ENCODE data around the gene S100A12.

S100A12 gene

DNA sequence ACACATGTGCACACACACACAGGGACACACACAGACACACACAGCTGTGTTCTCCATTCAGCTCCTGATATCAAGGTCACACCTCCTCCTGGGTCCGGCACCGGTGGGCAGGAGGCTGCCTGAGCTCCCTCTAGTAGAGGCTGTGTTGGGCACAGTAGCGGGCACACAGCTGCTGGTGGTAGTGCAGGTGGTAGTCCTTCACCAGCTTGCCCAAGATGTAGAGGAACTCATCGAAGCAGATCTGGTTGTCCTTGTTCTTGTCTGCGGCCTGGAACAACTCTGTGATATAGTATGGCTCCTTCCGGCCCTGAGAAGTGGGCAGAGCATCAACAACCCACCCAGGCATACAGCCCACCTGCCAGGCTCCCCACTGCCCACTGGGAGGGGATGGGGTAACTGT lies 21.0 kb upstream of the S100A12 start:
- no peak for DNase-seq

DNA sequence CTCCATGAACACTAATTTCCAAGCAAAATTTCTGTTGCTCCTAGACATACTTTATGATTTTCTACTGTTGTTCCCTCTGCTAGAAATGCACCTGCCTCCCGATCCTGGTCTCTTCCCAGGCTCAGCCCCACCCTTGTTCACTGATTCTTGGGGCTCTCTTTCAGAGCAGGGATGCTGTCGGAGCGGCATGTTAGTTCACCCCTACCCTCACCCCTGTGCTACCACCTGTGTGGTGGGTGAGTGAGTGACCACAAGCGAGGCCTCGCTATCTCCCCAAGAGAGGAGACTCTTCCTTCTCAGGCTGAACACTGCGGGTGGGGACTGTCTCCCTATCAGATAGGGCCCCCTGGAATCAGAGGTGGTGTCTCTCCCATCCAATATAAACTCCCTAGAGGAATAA lies 20.4 kb upstream of the S100A12 start:
- DNase-seq, result no peak

DNA sequence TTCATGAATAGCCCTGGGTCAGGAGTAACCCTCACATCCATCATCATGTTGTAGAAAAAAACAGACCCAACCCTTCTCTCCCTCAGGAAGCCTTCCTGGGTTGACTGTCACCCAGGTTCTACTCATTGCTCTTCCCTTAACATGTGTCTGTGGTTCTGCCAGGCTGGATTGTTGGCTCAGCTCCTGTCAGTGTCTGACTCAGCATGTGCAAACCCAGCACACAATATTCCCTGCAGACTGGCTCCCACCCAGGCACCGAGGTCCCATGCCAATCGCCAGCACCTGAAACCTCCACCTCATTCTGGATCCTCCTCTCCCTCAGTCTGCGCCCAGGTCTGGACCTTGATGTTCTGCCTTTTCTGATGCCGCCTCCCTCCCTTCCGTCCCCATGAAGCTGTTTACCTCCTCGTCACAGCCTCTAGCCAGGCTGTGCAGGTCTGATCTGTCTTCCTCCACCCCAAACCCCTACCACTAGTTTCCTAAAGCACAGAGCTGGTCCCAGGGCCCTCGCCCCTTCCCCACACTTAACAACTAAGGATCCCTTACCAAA lies 19.8 kb upstream of the S100A12 start:
- no peak for DNase-seq

DNA sequence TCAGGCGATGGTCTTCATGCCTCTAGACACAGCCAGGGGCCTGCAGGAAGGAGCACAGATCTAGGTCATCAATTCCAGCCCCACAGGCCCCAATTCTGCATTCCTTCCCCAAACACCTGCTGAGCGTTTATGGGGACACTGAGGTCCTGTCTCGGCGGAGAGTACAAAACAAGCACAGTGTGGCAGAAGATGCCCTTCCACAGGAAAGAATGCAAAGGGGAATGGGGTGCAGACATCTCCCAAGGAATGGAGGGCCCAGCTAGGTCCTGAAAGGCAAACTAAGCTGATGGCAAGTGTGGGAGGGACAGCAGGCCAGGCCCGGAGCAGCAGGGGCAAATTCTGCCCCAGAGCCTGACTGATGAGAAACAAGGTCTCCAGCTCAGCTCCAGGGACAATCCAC lies 19.0 kb upstream of the S100A12 start:
- no peak for DNase-seq

DNA sequence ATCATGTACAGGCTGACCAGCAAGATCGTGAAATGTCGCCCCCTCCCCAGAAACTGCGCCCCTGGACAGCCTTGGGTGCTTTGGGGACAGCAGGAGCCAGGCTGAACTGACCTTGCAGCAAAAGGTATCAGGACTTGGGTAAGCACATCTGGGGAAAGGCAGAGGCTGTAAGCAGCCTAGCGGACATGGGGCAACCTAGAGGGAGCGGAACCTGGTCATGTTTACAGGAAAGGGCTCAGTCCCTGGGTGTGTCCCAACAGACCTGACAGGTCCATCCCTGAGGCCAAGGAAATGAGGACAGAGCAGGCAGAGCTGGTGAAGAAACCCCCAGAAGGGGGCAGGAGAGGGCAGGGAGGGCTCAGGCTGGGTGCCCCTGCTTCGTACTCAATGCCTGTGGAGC lies 18.5 kb upstream of the S100A12 start:
- no peak for DNase-seq

DNA sequence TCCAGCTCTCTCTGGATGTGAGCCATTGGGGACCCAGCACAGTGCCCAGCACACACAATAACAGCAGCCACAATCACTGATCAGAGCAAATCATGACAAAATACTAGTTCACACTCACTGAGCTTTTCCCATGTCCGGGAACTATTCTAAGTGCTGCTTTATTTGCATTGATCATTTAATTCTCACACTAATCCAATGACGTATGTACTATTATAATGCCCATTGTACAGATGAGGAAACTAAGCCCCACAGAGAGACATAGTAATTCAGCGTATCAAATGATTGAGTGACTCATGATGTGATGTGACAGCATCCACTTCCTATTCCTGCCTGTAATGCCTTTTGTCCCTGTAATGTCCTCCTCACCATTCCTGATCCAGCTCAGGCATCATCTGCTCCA lies 17.4 kb upstream of the S100A12 start:
- DNase-seq, result no peak

DNA sequence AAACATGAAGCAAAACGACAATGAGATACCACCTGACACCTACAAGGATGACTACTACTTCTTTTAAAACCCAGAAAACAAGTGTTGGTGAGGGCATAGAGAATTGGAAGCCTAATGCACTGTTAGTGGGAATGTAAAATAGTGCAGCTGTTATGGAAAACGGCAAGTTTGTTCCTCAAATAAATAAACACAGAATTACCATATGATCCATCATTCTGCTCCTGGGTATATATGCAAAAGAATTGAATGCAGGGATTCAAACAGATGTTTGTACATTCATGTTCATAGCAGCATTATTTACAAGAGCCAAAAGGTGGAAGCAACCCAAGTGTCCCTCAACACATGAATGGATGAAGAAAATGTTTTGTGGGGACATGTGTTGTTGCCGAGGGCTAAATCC lies 16.8 kb upstream of the S100A12 start:
- DNase-seq, result no peak

DNA sequence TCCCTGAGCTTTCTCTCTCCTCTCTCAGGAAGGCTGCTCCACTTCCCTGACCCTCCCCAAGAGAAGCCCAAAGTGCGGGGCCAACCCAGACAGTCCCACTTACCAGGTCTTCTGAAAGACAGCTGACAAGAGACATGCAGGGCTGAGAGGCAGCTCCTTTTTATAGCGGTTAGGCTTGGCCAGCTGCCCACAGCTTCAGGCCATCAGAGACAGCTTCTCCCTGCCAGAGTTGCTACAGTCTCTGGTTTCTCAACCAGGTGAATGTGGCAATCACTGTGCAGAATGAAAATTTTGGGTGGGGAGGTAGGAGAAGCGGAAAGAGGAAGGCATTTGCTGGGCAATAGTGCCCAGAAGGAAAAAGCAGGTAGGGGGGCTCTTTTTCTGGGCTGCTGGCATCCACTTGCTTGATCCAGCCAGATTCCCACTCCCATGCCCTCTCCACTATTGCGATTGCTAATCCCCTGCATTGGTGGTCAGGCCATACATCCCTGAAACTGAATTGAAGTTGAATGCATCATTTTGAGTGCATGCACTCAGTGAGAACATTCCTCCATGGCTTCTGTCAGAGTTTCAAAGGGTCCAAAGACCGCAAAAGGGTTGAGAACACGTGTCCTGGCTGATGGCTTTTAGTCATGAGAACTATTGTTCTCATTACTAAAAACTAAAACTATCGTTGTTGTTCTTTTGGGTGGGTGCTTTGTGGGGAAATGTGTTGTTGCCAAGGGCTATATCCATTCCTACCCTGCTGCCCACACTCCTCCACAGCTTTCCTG lies 15.7 kb upstream of the S100A12 start, which contains the start of gene S100A8:
S100A8 (minus strand) TSS at position 136 of the 773 bp plus-strand sequence. CDS start 538 bp downstream, outside the sequence.
- DNase-seq, result peak; percentile 64

DNA sequence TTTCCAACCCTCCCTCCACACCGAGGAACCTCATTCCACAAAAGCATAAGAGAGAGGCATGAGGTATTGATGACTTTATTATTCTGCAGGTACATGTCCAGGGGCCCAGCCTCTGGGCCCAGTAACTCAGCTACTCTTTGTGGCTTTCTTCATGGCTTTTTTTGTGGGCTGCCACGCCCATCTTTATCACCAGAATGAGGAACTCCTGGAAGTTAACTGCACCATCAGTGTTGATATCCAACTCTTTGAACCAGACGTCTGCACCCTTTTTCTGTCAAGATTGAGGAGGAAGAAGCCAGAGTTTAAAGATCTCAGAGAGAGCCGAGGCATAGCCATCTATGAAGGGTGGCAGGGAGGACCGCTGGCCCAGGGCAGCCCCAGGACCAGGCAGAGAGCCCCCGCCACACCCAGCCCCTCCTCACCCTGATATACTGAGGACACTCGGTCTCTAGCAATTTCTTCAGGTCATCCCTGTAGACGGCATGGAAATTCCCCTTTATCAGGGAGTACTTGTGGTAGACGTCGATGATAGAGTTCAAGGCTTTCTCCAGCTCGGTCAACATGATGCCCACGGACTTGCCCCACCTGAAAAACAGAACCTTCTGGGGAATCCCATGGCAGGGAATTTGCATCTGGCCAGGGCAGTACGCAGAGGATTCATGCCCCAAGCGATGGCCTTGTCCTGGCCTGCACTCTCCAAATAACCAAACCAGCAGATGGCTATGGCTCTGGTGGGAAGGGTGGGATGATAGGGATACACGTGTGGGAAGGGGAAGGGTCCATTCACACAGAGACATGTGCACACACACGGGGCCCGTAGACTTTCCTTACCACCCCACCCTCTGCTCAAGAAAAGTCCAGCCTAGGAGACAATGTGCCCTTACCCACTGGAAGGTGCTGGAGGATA lies 14.8 kb upstream of the S100A12 start:
- DNase-seq, result no peak

DNA sequence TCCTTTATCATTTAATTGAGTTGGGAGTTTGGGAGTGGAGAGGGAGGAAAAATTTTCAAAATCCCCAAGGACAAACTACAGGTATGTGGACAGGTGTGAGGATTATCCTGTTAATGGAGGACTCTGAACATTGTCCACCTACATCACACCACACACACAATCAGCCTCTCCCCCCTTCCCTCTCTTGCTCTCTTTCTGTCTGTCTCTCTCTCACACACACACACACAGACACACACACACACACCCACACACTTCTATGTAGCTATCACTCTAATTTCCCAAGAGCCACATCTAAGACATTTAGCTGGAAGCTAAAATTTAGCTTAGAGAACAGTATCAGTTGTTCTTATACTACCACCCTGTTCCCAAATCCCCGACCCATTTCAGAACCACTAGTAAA lies 14.0 kb upstream of the S100A12 start:
- DNase-seq, result no peak

DNA sequence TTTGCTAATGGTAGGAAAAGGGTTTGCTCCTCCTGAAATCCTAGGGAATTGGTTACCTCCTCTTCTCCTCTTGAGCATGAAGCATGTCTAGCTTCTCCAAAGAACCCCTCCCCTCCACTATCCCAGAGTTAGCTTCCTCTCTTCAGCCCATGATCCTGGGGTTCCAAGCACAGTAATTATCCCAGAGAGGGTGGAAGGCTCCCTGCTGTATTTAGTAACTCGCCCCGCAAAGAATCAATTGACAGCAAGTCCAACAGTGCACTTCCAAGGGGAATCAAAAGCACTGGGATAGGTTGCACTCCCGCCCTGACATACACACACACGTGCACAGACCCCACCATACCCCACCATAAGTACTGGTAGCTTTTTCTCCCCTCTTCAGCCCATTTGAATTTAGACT lies 12.4 kb upstream of the S100A12 start:
- DNase-seq, result no peak

DNA sequence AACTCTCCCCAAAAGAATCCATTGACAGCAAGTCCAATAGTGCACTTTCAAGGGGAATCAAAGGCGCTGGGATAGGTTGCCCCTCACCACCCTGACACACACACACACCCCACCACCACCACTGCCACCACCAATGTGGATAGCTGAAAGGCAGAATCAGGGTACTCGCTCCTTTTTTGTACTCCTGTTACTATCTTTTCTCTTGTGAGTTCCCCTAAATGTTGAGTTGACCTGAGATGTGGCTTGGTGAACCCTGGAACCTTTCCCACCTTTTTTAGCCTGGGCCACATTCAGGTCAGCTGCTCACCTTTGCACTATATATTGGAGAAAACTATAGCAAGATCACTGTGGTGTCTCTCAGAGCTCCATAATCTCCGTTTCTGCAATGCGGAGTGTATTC lies 11.6 kb upstream of the S100A12 start:
- DNase-seq, result no peak

DNA sequence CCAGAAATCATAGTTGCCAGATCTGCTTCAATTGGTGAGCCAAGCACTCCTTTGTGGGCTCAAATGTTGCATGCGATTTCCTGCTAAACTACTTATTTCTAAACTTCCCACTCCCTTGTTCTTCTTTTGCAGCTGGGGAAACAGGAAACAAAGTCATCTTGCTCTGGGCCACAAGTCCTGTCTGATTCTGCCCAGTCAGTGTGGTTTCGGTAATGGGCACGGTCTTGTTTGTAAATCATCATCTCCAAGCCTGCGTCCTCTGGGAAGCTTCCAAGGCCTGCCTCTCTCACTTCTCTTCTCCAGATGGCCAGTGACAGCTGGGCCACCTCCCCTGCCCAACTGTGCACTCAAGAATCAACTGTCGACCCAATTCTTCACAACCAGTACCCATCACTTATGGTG lies 11.1 kb upstream of the S100A12 start:
- DNase-seq, result no peak

DNA sequence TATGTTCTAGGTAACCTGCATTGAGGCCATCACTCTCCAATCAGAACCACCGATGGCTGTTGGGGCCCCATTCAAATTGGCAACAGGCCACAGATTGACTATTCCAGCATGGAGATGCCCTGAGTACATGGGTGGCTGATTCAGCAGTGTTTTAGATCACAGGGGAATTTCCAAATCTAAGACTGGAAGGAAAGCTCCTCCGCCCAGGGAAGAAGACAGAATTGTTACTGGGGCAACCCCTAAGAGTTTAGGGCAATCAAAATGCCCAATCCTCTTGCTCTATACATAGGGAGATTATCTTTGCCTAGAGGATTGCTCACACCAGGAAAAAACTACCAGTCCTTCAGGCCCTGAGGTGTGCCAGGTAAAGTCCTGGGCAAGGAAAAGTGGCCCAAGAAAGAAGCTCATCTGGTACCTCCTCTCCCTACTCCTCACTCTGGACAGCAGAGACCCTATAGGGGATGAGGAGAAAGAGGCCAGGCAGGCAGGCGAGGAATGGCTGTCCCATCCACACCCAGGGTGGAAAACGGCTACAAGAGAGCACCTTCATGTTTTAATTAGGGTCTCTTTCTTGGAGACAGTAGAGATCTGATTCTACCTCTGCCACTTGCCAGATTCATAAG lies 9.6 kb upstream of the S100A12 start:
- no peak for DNase-seq

DNA sequence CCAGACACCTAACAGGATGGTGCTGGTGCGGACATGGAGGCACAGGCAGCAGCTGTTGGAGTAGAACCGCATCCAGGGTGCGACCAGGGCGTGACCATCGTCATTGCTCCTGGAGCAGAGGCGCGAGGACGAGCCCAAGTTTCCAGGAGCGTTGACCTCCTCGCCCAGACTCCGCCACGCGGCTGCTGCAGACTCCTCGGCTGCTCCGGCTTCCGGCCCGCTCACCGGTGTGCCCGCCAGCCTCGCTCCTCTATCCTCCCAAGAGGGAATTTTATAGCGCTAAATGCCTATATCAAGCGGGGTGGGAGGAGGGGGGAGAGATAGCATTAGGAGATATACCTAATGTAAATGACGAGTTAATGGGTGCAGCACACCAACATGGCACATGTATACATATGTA lies 5.3 kb upstream of the S100A12 start:
- DNase-seq, result no peak

DNA sequence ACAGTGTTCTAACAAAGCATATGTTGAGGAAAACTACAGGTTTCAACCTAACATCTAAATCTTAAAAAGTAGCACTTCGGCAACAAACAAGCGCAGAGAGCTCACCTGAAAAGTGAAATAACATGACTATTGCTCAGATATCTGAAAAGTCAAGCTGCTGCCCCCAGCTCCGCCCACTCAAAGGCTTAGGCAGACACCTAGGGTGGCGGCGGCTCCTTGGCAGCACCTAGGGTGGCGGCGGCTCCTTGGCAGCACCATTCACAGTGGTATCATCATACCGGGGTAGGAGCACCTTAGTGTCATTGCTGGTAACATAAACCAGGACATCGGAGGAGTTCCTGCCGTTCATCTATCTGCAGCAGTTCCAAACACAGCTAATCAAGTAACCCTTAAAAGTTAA lies 4.2 kb upstream of the S100A12 start:
- no peak for DNase-seq

DNA sequence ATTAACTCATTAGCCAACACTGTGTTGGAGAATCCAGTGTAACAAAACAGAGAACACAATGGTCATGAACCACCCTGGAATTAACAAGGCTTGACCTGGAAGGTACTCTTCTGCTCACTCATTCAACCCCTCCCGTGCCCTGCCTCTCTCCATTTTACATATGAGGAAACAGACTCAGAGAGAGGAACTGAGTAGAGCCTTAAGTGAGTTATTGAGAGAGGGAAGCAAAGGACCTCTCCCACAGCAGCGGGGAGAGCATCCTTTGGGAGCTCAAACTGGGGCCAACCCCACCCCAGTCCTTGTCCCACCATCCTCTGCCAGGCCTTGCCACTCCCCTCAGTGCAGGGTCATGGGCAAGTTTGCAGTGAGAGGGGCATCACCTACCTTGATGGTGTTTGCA lies 1.4 kb downstream of the S100A12 start:
- no peak for DNase-seq

DNA sequence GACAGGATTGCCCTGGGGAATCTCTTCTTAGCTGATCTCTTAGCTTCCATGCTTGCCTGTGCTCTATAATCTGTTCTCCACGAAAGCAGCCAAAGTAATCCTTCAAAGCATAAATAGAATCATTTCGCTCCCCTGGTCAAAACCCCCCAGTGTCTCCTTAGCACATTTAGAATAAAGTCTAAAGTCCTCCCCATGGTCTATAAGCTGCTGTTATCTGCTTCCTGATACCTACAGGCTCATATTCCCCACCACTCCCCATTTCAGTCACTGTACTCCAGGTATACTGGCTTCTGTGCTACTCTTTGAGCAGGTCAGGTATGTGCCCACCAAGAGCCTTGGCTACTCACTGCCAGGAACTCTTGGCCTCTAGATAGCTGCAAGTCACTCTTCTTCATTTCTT lies 2.9 kb downstream of the S100A12 start:
- DNase-seq, result no peak

DNA sequence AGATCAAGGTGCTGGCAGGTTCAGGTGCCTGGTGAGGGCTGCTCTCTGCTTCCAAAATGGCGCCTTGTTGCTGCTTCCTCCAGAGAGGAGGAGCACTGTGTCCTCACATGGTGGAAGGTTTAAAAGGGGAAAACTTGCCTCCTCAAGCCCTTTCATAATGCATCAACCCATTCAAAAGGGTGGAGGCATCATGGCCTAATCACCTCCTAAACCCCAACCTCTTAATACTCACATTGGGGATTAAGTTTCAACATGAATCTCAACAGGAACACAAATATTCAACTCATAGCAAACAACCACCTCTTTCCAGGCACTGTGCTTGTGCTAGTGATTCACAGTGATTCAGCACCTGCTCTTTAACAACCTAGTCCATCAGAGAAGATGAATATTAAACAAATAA lies 4.2 kb downstream of the S100A12 start:
- DNase-seq, result no peak

DNA sequence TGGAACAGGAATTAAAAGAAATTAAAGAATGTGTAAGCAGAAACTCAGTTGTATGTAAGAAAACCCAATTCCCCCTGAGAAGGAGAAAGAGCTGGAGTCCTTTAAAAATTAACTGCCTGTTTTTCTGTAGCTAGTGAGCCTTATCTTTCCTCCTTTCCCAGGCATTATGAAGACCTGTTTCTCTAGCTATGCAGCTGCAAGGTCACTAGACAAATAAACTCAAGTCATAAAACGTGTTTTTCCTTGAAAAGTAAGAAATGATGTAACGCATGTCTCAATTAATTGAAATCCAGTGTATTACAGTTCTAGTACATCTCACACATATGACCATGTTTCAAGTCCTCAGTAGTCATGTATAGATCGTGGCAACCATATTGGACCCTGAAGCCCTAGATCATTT lies 5.3 kb downstream of the S100A12 start:
- DNase-seq, result no peak

DNA sequence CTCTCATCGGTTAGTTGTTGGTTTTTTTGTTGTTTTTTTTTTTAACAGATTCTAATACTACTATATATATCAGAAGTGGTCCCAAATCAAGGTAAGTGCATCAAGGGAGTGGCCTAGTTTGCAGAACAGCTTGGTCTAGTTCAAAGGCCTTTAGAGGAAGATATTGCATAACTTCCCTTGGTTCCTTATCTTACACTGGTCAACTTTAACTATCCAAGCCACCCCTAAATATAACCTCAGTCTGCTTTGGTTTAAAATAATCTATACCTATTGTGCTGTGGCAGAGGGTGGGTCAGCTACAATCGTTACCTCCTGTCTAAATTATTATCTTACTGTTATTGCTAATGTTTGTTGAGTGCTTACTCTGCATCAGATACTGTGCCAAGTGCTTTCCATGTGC lies 6.9 kb downstream of the S100A12 start:
- no peak for DNase-seq

DNA sequence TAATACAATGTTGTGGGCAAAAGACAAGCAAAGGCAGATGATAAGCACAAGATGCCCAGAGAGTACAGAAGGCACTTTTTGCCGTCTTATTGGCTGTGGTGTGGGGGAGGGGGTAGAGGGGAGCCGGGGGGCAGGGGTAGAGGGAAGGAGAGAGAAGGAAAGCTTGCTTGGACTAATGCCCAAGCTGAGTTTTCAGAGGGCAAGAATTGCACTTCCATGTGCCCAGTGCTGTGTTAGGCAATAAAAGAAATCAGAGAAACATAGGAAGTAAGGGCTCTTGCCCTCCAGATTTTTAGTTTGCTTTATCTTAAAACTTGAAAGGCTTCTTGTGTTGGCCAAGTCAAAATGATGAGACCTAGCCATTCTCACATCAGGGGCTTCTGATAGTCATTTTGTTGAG lies 8.3 kb downstream of the S100A12 start:
- DNase-seq, result no peak

DNA sequence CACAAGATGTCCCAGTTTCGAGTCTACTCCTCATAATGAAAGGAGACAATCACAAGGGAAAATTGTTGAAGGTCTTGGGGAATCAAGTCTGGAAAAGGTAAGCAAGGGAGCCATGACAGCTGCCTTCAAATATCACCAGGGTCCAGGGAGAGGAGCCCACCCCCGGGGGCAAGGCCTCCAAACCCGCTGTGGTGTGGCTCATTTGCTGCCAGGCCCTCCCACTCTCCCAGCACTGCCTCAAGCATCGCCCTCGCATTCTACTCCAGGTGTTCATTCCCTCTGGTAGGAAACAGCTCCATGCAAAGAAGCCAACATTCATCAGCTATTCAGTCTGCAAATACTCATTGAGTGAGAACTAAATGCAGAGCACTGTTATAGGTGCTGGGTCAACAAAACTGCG lies 9.2 kb downstream of the S100A12 start:
- no peak for DNase-seq

DNA sequence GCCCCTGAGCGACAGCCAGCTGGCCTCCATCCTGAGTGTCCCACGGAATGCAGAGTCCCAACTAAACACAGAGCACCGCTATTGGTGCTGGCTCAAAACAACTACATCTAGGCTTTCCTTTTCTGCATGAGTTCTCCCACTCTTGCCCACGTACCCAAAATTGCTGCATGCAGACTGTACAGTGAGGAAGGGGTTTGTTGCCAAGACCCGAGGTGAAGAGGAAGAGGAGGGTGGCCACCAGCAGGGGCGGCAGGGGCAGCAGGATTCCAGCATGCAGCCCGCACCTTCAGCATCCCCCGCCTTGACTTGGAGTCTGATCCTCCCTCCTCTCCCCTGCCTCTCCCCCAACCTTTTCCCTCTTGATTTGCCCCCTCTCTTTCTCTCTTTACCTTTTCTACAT lies 9.7 kb downstream of the S100A12 start:
- DNase-seq, result no peak

All from RPMI8226 (cell line).